IPS-18c (cell line): ENCODE measurements around the gene ZNF672.
A peak's percentile ranks its signal among the peaks of the same experiment; 100 is the strongest.
"Not testable (repeated sequence)": the region's sequence is repeated elsewhere in the genome, so short reads cannot be mapped to it uniquely, and the experiment has no call there.

ENCODE experiments used
- H3K4me3 ChIP-seq: 2 replicates; pipeline ENCODE4 v1.7.0; 2013; ENCODE audit warnings: low read depth, mild to moderate bottlenecking, low read length, moderate library complexity; ENCODE audit not compliant: insufficient read depth
- H3K9me3 ChIP-seq: one replicate; pipeline ENCODE4 v1.6.1; 2013; ENCODE audit warnings: mild to moderate bottlenecking, low read length, moderate library complexity; ENCODE audit not compliant: control insufficient read depth, insufficient read depth

Gene ZNF672

DNA sequence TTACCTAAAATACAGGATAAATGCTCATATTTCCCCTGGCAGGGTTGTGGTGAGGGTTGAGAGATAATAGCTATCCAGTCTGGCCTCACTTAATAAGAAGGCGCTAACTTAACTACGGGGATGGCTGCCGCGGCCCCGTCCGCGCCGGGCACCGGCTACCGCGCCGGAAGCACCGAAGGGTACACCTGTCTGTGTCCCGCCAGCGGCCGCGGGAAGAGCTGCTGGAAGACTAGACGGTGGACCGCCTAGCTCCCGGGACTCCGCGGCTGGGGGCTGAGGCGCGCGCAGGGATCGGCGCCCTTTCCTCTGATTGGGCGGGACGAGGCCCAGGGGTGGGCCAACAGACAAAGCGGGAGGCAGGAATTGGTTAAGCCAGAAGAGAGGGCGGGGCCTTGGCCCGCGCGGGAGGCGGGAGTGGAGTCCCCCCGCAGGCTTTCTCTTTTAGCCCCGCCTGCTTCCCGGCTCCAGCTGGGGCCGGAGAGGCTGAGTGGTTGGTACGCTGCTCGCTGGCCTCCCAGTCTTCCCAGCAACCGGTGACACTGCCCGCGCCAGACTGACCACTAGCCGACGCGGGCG lies at the start of gene ZNF672:
ZNF672 (plus strand) TSS at position 444 of the 576 bp plus-strand sequence. CDS start 9,051 bp downstream, outside the sequence.
- peak within 1 kb of the TSS; percentile 98 for H3K4me3 ChIP-seq
- no peaks in the 10 kb centered on the region for H3K9me3 ChIP-seq

- no peaks in the 10 kb centered on the region for H3K9me3 ChIP-seq
Measured at GRCh38 chr1:248788327-248788726, 49.7 kb upstream of the ZNF672 start.

DNA sequence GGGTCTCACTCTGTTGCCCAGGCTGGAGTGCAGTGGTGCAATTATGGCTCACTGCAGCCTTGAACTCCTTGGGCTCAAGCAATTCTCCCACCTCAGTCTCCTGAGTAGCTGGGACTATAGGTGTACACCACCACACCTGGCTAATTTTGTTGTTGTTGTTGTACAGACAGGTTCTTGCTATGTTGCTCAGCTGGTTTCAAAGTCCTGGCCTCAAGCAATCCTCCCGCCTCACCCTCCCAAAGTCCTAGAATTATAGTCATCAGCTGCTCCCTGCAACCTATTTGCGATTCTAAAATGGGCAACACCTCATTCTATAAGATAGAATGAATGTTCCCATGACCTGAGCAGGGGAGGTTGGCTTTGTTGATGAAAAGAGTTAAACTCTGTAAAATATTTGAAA lies 48.7 kb upstream of the ZNF672 start:
- not testable (repeated sequence) for H3K9me3 ChIP-seq, H3K4me3 ChIP-seq

More at GRCh38 chr1:248788327-248788726, 49.7 kb upstream of the ZNF672 start:
- no peak overlapping the region for H3K4me3 ChIP-seq

GRCh38 chr1:248790456-248790855 lies 47.6 kb upstream of the ZNF672 start:
- Histone ChIP-seq H3K9me3 (no peaks in the 10 kb centered on the region), H3K4me3 (no peak overlapping the region)

DNA sequence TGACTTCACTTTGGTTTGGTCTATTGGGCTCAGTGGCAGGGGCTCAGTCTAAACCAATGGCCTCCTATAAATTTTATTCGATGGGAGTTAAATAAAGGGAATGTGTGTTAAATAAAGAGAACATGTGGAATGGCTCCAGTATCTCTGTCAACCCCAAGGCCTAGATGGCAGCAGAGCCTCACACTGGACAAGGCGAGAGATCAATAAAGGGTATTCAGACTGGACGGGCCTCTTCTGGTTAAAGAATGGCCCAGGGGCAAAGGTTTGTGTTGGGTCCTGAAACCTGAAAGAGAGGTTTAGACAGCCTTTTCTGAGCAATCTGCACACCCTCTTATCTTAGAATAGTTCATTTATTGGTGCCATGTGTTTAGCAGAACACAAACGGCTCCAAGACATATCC lies 47.0 kb upstream of the ZNF672 start:
- no peak overlapping the region for H3K4me3 ChIP-seq
- H3K9me3 ChIP-seq: no peaks in the 10 kb centered on the region

GRCh38 chr1:248792342-248792741 lies 45.7 kb upstream of the ZNF672 start:
- no peak overlapping the region for H3K4me3 ChIP-seq
- no peaks in the 10 kb centered on the region for H3K9me3 ChIP-seq

DNA sequence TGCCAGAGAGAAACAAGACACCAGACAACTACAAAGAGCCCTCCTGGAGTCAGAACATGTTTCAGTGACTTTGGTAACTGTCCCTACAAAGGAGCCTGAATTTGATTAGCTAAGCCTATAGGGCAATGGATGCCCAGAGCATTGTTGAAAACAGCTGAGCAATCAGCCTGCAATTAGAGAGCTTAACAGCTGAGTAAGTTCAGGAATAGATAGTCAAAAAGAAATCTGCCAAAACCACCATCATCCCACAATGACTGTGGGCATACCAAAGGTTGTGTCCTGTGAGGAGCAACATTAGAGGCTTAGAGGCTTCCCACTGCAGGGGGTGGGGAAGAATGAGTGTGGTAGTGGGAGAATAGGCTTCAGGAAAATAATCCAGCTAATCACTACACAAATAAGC lies 44.4 kb upstream of the ZNF672 start:
- Histone ChIP-seq H3K9me3 (no peaks in the 10 kb centered on the region), H3K4me3 (no peak overlapping the region)

DNA sequence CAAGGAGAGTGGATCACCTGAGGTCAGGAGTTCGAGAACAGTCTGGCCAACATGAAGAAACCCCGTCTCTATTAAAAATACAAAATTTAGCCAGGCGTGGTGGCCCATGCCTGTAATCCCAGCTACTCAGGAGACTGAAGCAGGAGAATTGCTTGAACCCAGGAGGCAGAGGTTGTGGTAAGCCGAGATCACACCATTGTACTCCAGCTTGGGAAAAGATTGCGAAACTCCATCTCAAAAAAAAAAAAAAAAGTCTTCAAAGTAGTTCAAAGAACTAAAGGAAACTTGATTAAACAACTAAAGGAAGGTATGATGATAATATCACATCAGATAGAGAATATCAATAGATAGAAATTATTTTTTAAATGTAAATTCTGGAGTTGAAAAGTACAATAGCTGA lies 43.4 kb upstream of the ZNF672 start:
- not testable (repeated sequence) for H3K4me3 ChIP-seq, H3K9me3 ChIP-seq

DNA sequence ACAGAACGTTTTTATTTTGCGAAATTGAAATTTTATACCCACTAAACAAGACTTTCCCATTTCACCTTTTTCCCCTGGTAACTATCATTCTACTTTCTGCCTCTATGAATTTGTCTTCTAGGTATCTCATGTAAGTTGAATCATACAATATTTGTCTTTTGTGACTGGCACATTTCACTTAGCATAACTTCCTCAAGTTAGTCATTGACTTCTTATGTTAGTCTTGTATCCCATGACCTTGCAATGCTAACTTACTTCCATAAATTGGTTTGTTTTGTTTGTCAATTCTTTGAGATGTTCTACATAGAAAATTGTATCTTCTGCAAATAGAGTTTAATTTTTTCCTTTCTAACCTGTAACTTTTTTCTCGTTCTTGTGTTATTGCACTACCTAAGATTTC lies 39.2 kb upstream of the ZNF672 start:
- Histone ChIP-seq H3K4me3 (no peak overlapping the region), H3K9me3 (no peaks in the 10 kb centered on the region)

- H3K9me3 ChIP-seq: no peaks in the 10 kb centered on the region
- H3K4me3 ChIP-seq: no peak overlapping the region
Measured at GRCh38 chr1:248800459-248800858, 37.6 kb upstream of the ZNF672 start.

DNA sequence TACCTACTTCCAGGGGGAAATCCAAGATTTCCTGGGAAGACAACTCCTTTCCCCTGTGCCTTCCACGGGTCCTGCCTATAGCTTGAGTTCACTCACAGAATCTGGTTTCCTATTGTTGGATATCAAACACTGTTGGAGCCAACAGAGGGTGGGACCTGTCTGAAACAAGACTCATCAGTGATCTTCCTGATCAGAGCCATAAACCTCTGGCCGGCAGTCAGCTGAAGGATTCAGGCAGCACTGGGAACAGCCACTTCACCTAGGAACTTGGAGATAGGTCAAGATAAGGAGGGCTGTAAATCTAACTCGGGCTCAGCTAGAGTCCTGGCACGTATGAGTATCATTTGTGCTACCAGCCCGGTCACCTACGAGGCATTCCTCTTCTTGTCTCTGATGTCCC lies 35.6 kb upstream of the ZNF672 start:
- Histone ChIP-seq H3K4me3 (no peak overlapping the region), H3K9me3 (no peaks in the 10 kb centered on the region)

- H3K9me3 ChIP-seq, H3K4me3 ChIP-seq: not testable (repeated sequence)
Measured at GRCh38 chr1:248803501-248803900, 34.5 kb upstream of the ZNF672 start.

GRCh38 chr1:248804771-248805681 lies 33.0 kb upstream of the ZNF672 start:
- H3K4me3 ChIP-seq: no peak overlapping the region
- H3K9me3 ChIP-seq: peaks cover 2% of the 10 kb centered on the region

DNA sequence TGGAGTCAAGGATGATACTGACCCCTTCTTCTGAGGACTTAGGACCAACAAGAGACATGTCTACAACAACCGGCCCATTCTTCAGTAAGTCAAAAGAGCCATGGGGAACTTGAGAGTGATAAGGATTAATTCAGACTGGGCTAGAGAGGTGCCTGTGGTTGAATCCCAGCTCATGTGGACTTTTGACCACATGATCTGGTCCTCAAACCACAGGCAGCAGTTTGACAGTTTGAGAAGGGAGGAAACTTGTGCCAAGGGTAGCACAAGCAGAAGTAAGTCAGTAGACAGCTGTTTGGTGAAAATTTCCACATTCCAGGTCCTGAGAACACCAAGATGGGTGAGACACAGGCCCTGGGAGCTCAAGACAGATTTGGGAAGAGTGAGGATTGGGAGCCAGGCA lies 32.1 kb upstream of the ZNF672 start:
- Histone ChIP-seq H3K4me3 (no peak overlapping the region), H3K9me3 (peaks cover 2% of the 10 kb centered on the region)

GRCh38 chr1:248807067-248807737 lies 30.8 kb upstream of the ZNF672 start:
- H3K9me3 ChIP-seq: peaks cover 2% of the 10 kb centered on the region
- no peak overlapping the region for H3K4me3 ChIP-seq

- Histone ChIP-seq H3K4me3 (no peak overlapping the region), H3K9me3 (peaks cover 2% of the 10 kb centered on the region)
Measured at GRCh38 chr1:248808876-248809275, 29.1 kb upstream of the ZNF672 start.

- Histone ChIP-seq H3K9me3 (peaks cover 2% of the 10 kb centered on the region), H3K4me3 (no peak overlapping the region)
Measured at GRCh38 chr1:248810000-248810726, 27.9 kb upstream of the ZNF672 start.
